ENCODE measurements around the gene ZIC1.
A peak's percentile ranks its signal among the peaks of the same experiment; 100 is the strongest.

Gene ZIC1

GRCh38 chr3:147428754-147429153 is 19.6 kb downstream of the ZIC1 start:
- Histone ChIP-seq H3K4me3 (ENCODE audit: low read length) (no peak overlapping the region), H3K9ac (ENCODE audit: low read depth, low read length) (no peak overlapping the region), H3K4me1 (ENCODE audit: insufficient read depth, low read length) (peaks cover 5% of the 10 kb centered on the region; the same call in 1 of the 2 replicates), H3K27me3 (ENCODE audit: insufficient read depth, low read length) (peaks cover 47% of the 10 kb centered on the region), H3K9me3 (ENCODE audit: insufficient read depth, low read depth, low read length) (no peaks in the 10 kb centered on the region), H3K36me3 (ENCODE audit: insufficient read depth, low read depth, low read length) (no peaks in the 10 kb centered on the region), H3K27ac (ENCODE audit: low read length) (no peak overlapping the region)

GRCh38 chr3:147431751-147432150 is 22.6 kb downstream of the ZIC1 start:
- Histone ChIP-seq H3K9ac (ENCODE audit: low read depth, low read length) (no peak overlapping the region), H3K36me3 (ENCODE audit: insufficient read depth, low read depth, low read length) (no peaks in the 10 kb centered on the region), H3K27me3 (ENCODE audit: insufficient read depth, low read length) (peaks cover 17% of the 10 kb centered on the region), H3K4me1 (ENCODE audit: insufficient read depth, low read length) (no peaks in the 10 kb centered on the region), H3K27ac (ENCODE audit: low read length) (no peak overlapping the region), H3K9me3 (ENCODE audit: insufficient read depth, low read depth, low read length) (no peaks in the 10 kb centered on the region), H3K4me3 (ENCODE audit: low read length) (no peak overlapping the region)

- Histone ChIP-seq H3K4me1 (ENCODE audit: insufficient read depth, low read length) (peaks cover 12% of the 10 kb centered on the region; the same call in 1 of the 2 replicates), H3K9ac (ENCODE audit: low read depth, low read length) (no peak overlapping the region), H3K36me3 (ENCODE audit: insufficient read depth, low read depth, low read length) (no peaks in the 10 kb centered on the region), H3K4me3 (ENCODE audit: low read length) (no peak overlapping the region), H3K27me3 (ENCODE audit: insufficient read depth, low read length) (no peaks in the 10 kb centered on the region), H3K27ac (ENCODE audit: low read length) (no peak overlapping the region), H3K9me3 (ENCODE audit: insufficient read depth, low read depth, low read length) (no peaks in the 10 kb centered on the region)
Measured at GRCh38 chr3:147447224-147447623, 38.1 kb downstream of the ZIC1 start.

- H3K27ac ChIP-seq (ENCODE audit: low read length), result no peak overlapping the region
- H3K4me3 ChIP-seq (ENCODE audit: low read length), result peak overlapping the region; percentile 45
- no peaks in the 10 kb centered on the region for H3K27me3 ChIP-seq (ENCODE audit: insufficient read depth, low read length)
- H3K9ac ChIP-seq (ENCODE audit: low read depth, low read length), result no peak overlapping the region
- peaks cover 12% of the 10 kb centered on the region; the same call in 1 of the 2 replicates for H3K4me1 ChIP-seq (ENCODE audit: insufficient read depth, low read length)
- H3K9me3 ChIP-seq (ENCODE audit: insufficient read depth, low read depth, low read length), result no peaks in the 10 kb centered on the region
- H3K36me3 ChIP-seq (ENCODE audit: insufficient read depth, low read depth, low read length), result no peaks in the 10 kb centered on the region
Measured at GRCh38 chr3:147449669-147450068, 40.5 kb downstream of the ZIC1 start.

GRCh38 chr3:147458995-147459704 is 50.0 kb downstream of the ZIC1 start:
- Histone ChIP-seq H3K36me3 (ENCODE audit: insufficient read depth, low read depth, low read length) (no peaks in the 10 kb centered on the region), H3K27me3 (ENCODE audit: insufficient read depth, low read length) (no peaks in the 10 kb centered on the region), H3K9ac (ENCODE audit: low read depth, low read length) (no peak overlapping the region), H3K27ac (ENCODE audit: low read length) (no peak overlapping the region), H3K4me3 (ENCODE audit: low read length) (no peak overlapping the region), H3K9me3 (ENCODE audit: insufficient read depth, low read depth, low read length) (no peaks in the 10 kb centered on the region), H3K4me1 (ENCODE audit: insufficient read depth, low read length) (no peaks in the 10 kb centered on the region)

- H3K9me3 ChIP-seq (ENCODE audit: insufficient read depth, low read depth, low read length), result no peaks in the 10 kb centered on the region
- H3K27me3 ChIP-seq (ENCODE audit: insufficient read depth, low read length), result no peaks in the 10 kb centered on the region
- H3K9ac ChIP-seq (ENCODE audit: low read depth, low read length), result no peak overlapping the region
- no peaks in the 10 kb centered on the region for H3K36me3 ChIP-seq (ENCODE audit: insufficient read depth, low read depth, low read length)
- H3K4me1 ChIP-seq (ENCODE audit: insufficient read depth, low read length), result no peaks in the 10 kb centered on the region
- H3K4me3 ChIP-seq (ENCODE audit: low read length), result no peak overlapping the region
- H3K27ac ChIP-seq (ENCODE audit: low read length), result no peak overlapping the region
Measured at GRCh38 chr3:147462856-147463255, 53.7 kb downstream of the ZIC1 start.
